Stimulated activated memory B cell treated with anti-CD40 and anti-IgM and Interleukin-4, amounts not matched to agents 10 μg/mL and 1 μg/mL and 100 μg/mL, for 72 hours (primary cell): Measurements from ENCODE around the gene BFSP1.

Source experiments
- ATAC-seq: fragments of 150-1000 bp; cut with Tn5 transposase; 2 replicates; pipeline ENCODE4 v1.10.0; 2021
- H3K27ac Mint-ChIP-seq: one replicate; pipeline ENCODE4 v1.8.0; 2022; ENCODE audit warnings: mild to moderate bottlenecking, mixed read lengths
- H3K27me3 Mint-ChIP-seq: one replicate; pipeline ENCODE4 v1.8.0; 2022; ENCODE audit warnings: mixed read lengths
- H3K36me3 Mint-ChIP-seq: one replicate; pipeline ENCODE4 v1.8.0; 2022; ENCODE audit warnings: mixed read lengths
- H3K4me1 Mint-ChIP-seq: one replicate; pipeline ENCODE4 v1.8.0; 2022; ENCODE audit warnings: mixed read lengths
- H3K4me3 Mint-ChIP-seq: one replicate; pipeline ENCODE4 v1.8.0; 2022; ENCODE audit warnings: mild to moderate bottlenecking, moderate library complexity, mixed read lengths
- H3K9me3 Mint-ChIP-seq: one replicate; pipeline ENCODE4 v1.8.0; 2022; ENCODE audit warnings: mixed read lengths

The BFSP1 gene

GRCh38 chr20:17538517-17539170 lies 7.5 kb upstream of the BFSP1 start:
- H3K36me3 Mint-ChIP-seq = no peaks in the 10 kb centered on the region
- peaks cover 20% of the 10 kb centered on the region for H3K4me1 Mint-ChIP-seq
- H3K4me3 Mint-ChIP-seq = no peak overlapping the region
- no peaks in the 10 kb centered on the region for H3K9me3 Mint-ChIP-seq
- peaks cover 44% of the 10 kb centered on the region for H3K27me3 Mint-ChIP-seq
- H3K27ac Mint-ChIP-seq = no peak overlapping the region
- ATAC-seq = peak; percentile 91

- ATAC-seq = no peak
- H3K4me3 Mint-ChIP-seq = no peak overlapping the region
- H3K9me3 Mint-ChIP-seq = no peaks in the 10 kb centered on the region
- H3K27me3 Mint-ChIP-seq = peaks cover 41% of the 10 kb centered on the region
- peaks cover 20% of the 10 kb centered on the region for H3K4me1 Mint-ChIP-seq
- no peak overlapping the region for H3K27ac Mint-ChIP-seq
- H3K36me3 Mint-ChIP-seq = no peaks in the 10 kb centered on the region
Observed at GRCh38 chr20:17537959-17538358, 6.8 kb upstream of the BFSP1 start.

- peak; percentile 90 for ATAC-seq
- H3K27ac Mint-ChIP-seq = no peak overlapping the region
- no peaks in the 10 kb centered on the region for H3K36me3 Mint-ChIP-seq
- H3K9me3 Mint-ChIP-seq = no peaks in the 10 kb centered on the region
- peaks cover 41% of the 10 kb centered on the region for H3K27me3 Mint-ChIP-seq
- no peak overlapping the region for H3K4me3 Mint-ChIP-seq
- peaks cover 20% of the 10 kb centered on the region for H3K4me1 Mint-ChIP-seq
Observed at GRCh38 chr20:17536944-17537444, 5.8 kb upstream of the BFSP1 start.

- Mint-ChIP-seq H3K27me3 (peaks cover 42% of the 10 kb centered on the region), H3K4me1 (peaks cover 26% of the 10 kb centered on the region), H3K9me3 (no peaks in the 10 kb centered on the region)
Observed at GRCh38 chr20:17534077-17534476, 2.9 kb upstream of the BFSP1 start.

GRCh38 chr20:17533396-17533795 lies 2.2 kb upstream of the BFSP1 start:
- Mint-ChIP-seq H3K4me1 (peaks cover 19% of the 10 kb centered on the region), H3K27me3 (peaks cover 45% of the 10 kb centered on the region), H3K9me3 (no peaks in the 10 kb centered on the region), H3K4me3 (no peak overlapping the region), H3K36me3 (no peaks in the 10 kb centered on the region), H3K27ac (no peak overlapping the region)
- no peak for ATAC-seq

More at GRCh38 chr20:17534077-17534476, 2.9 kb upstream of the BFSP1 start:
- H3K27ac Mint-ChIP-seq = no peak overlapping the region
- H3K36me3 Mint-ChIP-seq = no peaks in the 10 kb centered on the region
- ATAC-seq = no peak
- H3K4me3 Mint-ChIP-seq = no peak overlapping the region

- Mint-ChIP-seq H3K4me3 (peak overlapping the region; percentile 62), H3K36me3 (no peaks in the 10 kb centered on the region), H3K27me3 (peaks cover 31% of the 10 kb centered on the region), H3K9me3 (no peaks in the 10 kb centered on the region), H3K4me1 (peaks cover 6% of the 10 kb centered on the region), H3K27ac (no peak overlapping the region)
- no peak for ATAC-seq
Observed at GRCh38 chr20:17531665-17532025, 466 bp upstream of the BFSP1 start.

- ATAC-seq = no peak
- Mint-ChIP-seq H3K27me3 (peaks cover 31% of the 10 kb centered on the region), H3K27ac (no peak overlapping the region), H3K36me3 (no peaks in the 10 kb centered on the region), H3K4me1 (peaks cover 6% of the 10 kb centered on the region), H3K9me3 (no peaks in the 10 kb centered on the region), H3K4me3 (peak overlapping the region; percentile 26)
Observed at GRCh38 chr20:17530153-17530552, 1.0 kb downstream of the BFSP1 start.

GRCh38 chr20:17529586-17529985 lies 1.6 kb downstream of the BFSP1 start:
- Mint-ChIP-seq H3K4me1 (peaks cover 6% of the 10 kb centered on the region), H3K9me3 (no peaks in the 10 kb centered on the region), H3K27ac (no peak overlapping the region), H3K4me3 (no peak overlapping the region), H3K27me3 (peaks cover 28% of the 10 kb centered on the region), H3K36me3 (no peaks in the 10 kb centered on the region)
- ATAC-seq = no peak

- Mint-ChIP-seq H3K4me1 (no peaks in the 10 kb centered on the region), H3K27ac (no peak overlapping the region), H3K27me3 (peaks cover 16% of the 10 kb centered on the region), H3K36me3 (no peaks in the 10 kb centered on the region), H3K4me3 (no peak overlapping the region), H3K9me3 (no peaks in the 10 kb centered on the region)
- peak; percentile 59 for ATAC-seq
Observed at GRCh38 chr20:17525650-17526049, 5.5 kb downstream of the BFSP1 start.

- H3K9me3 Mint-ChIP-seq = no peaks in the 10 kb centered on the region
- no peak overlapping the region for H3K4me3 Mint-ChIP-seq
- no peak for ATAC-seq
- no peak overlapping the region for H3K27ac Mint-ChIP-seq
- H3K27me3 Mint-ChIP-seq = peaks cover 13% of the 10 kb centered on the region
- no peaks in the 10 kb centered on the region for H3K4me1 Mint-ChIP-seq
- H3K36me3 Mint-ChIP-seq = no peaks in the 10 kb centered on the region
Observed at GRCh38 chr20:17525132-17525531, 6.0 kb downstream of the BFSP1 start.

GRCh38 chr20:17524560-17524959 lies 6.6 kb downstream of the BFSP1 start:
- Mint-ChIP-seq H3K9me3 (no peaks in the 10 kb centered on the region), H3K4me1 (no peaks in the 10 kb centered on the region), H3K27me3 (peaks cover 7% of the 10 kb centered on the region), H3K27ac (no peak overlapping the region), H3K4me3 (no peak overlapping the region), H3K36me3 (no peaks in the 10 kb centered on the region)
- no peak for ATAC-seq

- Mint-ChIP-seq H3K4me1 (no peaks in the 10 kb centered on the region), H3K27ac (no peak overlapping the region), H3K36me3 (no peaks in the 10 kb centered on the region), H3K27me3 (no peaks in the 10 kb centered on the region), H3K4me3 (no peak overlapping the region), H3K9me3 (no peaks in the 10 kb centered on the region)
- peak; percentile 37 for ATAC-seq
Observed at GRCh38 chr20:17523326-17523725, 7.9 kb downstream of the BFSP1 start.

- ATAC-seq = no peak
- H3K27me3 Mint-ChIP-seq = no peaks in the 10 kb centered on the region
- H3K9me3 Mint-ChIP-seq = no peaks in the 10 kb centered on the region
- H3K27ac Mint-ChIP-seq = no peak overlapping the region
- no peaks in the 10 kb centered on the region for H3K36me3 Mint-ChIP-seq
- H3K4me3 Mint-ChIP-seq = no peak overlapping the region
- H3K4me1 Mint-ChIP-seq = no peaks in the 10 kb centered on the region
Observed at GRCh38 chr20:17522528-17522927, 8.7 kb downstream of the BFSP1 start.

GRCh38 chr20:17520583-17520982 lies 10.6 kb downstream of the BFSP1 start:
- no peaks in the 10 kb centered on the region for H3K9me3 Mint-ChIP-seq
- H3K4me1 Mint-ChIP-seq = no peaks in the 10 kb centered on the region
- no peak overlapping the region for H3K4me3 Mint-ChIP-seq
- no peak for ATAC-seq
- no peaks in the 10 kb centered on the region for H3K36me3 Mint-ChIP-seq
- H3K27me3 Mint-ChIP-seq = no peaks in the 10 kb centered on the region
- no peak overlapping the region for H3K27ac Mint-ChIP-seq

GRCh38 chr20:17519606-17520285 lies 11.4 kb downstream of the BFSP1 start:
- Mint-ChIP-seq H3K4me3 (no peak overlapping the region), H3K9me3 (no peaks in the 10 kb centered on the region), H3K27me3 (no peaks in the 10 kb centered on the region)

More at GRCh38 chr20:17519606-17520285, 11.4 kb downstream of the BFSP1 start:
- Mint-ChIP-seq H3K4me1 (no peaks in the 10 kb centered on the region), H3K27ac (no peak overlapping the region), H3K36me3 (no peaks in the 10 kb centered on the region)
- no peak for ATAC-seq
